GM12873 (cell line): ENCODE data around the gene GCK.

Source experiments
- CTCF ChIP-seq: IDR thresholded peaks from 2 replicates; pipeline ENCODE4 v1.5.1; 2012; ENCODE audit warnings: low read depth, mild to moderate bottlenecking, moderate library complexity, low read length, control low read depth; ENCODE audit not compliant: insufficient read depth; ENCODE audit errors: missing control alignments

The GCK gene

GRCh38 chr7:44150466-44150832, 38.8 kb downstream of the GCK start:
- TF ChIP-seq CTCF = no peak

GRCh38 chr7:44149571-44150465, 39.4 kb downstream of the GCK start:
- no peak for TF ChIP-seq CTCF

- no peak for TF ChIP-seq CTCF
Measured at GRCh38 chr7:44148961-44149536, 40.2 kb downstream of the GCK start.

- TF ChIP-seq CTCF = no peak
Measured at GRCh38 chr7:44148166-44148565, 41.1 kb downstream of the GCK start.

GRCh38 chr7:44147026-44147991, 41.9 kb downstream of the GCK start:
- TF ChIP-seq CTCF = no peak

GRCh38 chr7:44145969-44146911, 43.0 kb downstream of the GCK start:
- no peak for TF ChIP-seq CTCF
